ENCODE results near the gene RAB11A.

DNA sequence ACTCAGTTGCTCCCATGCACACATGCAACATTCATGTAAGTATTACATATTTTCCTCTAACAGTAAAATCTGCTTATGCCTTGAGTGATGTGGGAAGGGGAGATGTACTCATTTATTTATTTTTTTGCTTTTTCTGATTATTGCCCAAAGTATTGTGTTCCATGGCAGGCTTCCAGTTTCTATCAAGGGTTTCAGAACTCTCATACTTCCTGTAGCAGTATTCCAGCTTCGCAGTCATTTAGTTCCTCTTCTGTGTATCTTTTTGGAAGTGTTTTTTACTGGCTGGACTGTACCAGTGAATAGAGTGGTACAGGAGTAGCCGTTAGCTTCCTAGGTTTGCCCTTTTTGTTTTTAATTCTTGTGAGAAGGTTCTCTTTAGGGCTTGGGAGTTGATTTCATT is 26.9 kb downstream of the RAB11A start:
- TF ChIP-seq, protein P1, sequence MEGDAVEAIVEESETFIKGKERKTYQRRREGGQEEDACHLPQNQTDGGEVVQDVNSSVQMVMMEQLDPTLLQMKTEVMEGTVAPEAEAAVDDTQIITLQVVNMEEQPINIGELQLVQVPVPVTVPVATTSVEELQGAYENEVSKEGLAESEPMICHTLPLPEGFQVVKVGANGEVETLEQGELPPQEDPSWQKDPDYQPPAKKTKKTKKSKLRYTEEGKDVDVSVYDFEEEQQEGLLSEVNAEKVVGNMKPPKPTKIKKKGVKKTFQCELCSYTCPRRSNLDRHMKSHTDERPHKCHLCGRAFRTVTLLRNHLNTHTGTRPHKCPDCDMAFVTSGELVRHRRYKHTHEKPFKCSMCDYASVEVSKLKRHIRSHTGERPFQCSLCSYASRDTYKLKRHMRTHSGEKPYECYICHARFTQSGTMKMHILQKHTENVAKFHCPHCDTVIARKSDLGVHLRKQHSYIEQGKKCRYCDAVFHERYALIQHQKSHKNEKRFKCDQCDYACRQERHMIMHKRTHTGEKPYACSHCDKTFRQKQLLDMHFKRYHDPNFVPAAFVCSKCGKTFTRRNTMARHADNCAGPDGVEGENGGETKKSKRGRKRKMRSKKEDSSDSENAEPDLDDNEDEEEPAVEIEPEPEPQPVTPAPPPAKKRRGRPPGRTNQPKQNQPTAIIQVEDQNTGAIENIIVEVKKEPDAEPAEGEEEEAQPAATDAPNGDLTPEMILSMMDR (conservative IDR thresholded peaks at IDR 0.05 in 1 of 2, IDR thresholded peaks at IDR 0.05 in 1 of 2; ENCODE audit: low read depth in 1 of 2, low read length in 2 of 2), result no peak
- no peak for TF ChIP-seq EZH2 (IDR thresholded peaks at IDR 0.05; ENCODE audit: low read length, missing control alignments)

All from fibroblast of lung (primary cell).